Measurements from ENCODE around the gene IFIT3.
"Not testable (repeated sequence)": the region's sequence is repeated elsewhere in the genome, so short reads cannot be mapped to it uniquely, and the experiment has no call there.

IFIT3 gene, protein sequence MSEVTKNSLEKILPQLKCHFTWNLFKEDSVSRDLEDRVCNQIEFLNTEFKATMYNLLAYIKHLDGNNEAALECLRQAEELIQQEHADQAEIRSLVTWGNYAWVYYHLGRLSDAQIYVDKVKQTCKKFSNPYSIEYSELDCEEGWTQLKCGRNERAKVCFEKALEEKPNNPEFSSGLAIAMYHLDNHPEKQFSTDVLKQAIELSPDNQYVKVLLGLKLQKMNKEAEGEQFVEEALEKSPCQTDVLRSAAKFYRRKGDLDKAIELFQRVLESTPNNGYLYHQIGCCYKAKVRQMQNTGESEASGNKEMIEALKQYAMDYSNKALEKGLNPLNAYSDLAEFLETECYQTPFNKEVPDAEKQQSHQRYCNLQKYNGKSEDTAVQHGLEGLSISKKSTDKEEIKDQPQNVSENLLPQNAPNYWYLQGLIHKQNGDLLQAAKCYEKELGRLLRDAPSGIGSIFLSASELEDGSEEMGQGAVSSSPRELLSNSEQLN

DNA sequence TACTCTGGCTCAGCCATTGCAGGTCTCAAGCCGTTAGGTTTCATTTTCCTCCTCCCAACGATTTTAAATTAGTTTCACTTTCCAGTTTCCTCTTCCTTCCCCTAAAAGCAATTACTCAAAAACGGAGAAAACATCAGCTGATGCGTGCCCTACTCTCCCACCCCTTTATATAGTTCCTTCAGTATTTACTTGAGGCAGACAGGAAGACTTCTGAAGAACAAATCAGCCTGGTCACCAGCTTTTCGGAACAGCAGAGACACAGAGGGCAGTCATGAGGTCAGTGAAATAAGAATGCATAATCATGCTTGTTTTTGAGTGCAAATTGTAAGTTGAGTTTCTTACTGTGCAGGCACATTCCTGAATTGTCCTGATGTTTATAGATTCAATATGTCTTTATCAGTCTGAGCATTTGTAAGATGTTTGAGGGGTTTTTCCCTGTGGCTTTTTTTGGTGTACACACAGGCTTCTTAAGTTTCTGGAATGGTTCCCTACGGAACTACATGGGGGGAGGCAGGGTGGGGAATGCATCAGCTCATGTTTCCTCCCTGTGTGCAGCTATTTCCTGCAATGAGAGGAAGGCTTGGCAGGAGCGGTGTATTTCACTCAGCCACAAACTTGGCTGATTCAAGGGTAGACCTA, at the start of gene IFIT3:
Gene IFIT3, plus strand, starts transcription at position 195 of the 639 bp plus-strand sequence. Its CDS starts 77 bp downstream, at position 272.
- peak within 1 kb of the TSS; percentile 68 for H3K9ac ChIP-seq
- no peak for TF ChIP-seq Cebpa-rat (IDR thresholded peaks at IDR 0.05)
- H4K20me1 ChIP-seq: no peaks in the 10 kb centered on the region

DNA sequence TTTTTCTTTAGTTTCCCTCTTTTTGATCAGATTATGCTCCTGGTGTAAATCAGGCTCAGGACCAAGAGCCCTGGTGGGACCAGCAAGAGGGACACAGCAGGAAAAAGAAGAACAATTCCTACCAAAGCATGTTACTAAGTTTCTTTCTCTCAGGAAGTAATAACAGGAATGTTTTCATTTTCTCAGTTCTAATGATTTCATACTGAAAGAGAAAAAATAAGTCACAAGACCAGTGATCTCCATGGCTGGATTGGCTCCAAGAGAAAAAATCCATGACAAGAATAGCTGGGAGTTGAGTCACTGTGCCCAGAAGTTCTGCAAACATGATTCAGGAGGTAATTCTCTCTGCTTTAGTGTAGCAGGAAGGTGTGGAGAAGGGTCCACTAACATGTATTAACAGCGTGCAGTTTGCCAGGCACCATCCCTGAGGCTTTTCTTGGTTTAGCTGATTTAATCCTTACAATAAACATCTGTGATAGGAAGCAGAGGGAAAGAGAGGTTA, 49.7 kb upstream of the IFIT3 start:
- no peaks in the 10 kb centered on the region for H4K20me1 ChIP-seq
- no peak overlapping the region for H3K9ac ChIP-seq
- no peaks in the 10 kb centered on the region for H3K9me3 ChIP-seq
- H3K4me3 ChIP-seq: no peak overlapping the region
- no peak for TF ChIP-seq Cebpa-rat (IDR thresholded peaks at IDR 0.05)
- no peak overlapping the region for H3K4me2 ChIP-seq
- no peaks in the 10 kb centered on the region for H3K36me3 ChIP-seq
- H3K27me3 ChIP-seq: no peaks in the 10 kb centered on the region
- H3K4me1 ChIP-seq: no peaks in the 10 kb centered on the region
- no peak overlapping the region for H3K27ac ChIP-seq

More for the DNA sequence above, at the start of gene IFIT3:
- no peaks in the 10 kb centered on the region for H3K36me3 ChIP-seq
- H3K27me3 ChIP-seq: no peaks in the 10 kb centered on the region
- peak within 1 kb of the TSS; percentile 94 for H3K4me2 ChIP-seq
- peak within 1 kb of the TSS; percentile 65 for H3K4me3 ChIP-seq
- H3K9me3 ChIP-seq: peaks cover 5% of the 10 kb centered on the region; the same call in 1 of the 2 replicates
- peak within 1 kb of the TSS; percentile 78 for H3K27ac ChIP-seq
- H3K4me1 ChIP-seq: peaks cover 56% of the 10 kb centered on the region

DNA sequence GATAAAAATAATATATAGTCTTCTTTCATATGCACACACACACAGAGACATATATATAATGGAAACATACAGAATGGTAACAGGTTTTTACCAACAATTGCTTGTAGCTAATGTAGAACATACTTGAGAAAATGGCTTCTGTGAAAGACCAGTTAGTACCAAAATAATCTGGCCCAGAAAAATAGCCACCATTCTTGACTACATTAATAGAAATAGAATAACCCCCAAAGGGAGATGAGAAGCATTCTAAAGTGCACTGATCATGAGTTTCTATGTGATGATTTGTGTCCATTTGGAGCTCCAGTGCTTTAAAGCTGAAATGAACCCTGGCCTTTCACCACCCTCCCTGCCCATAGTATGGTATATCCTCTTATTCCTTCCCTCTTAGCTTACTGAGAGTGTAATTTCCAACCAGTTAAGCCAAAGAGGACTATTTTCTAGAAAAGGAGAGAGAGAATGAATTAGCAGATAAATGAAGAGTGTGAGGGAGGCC, 48.9 kb upstream of the IFIT3 start:
- no peak overlapping the region for H3K9ac ChIP-seq
- no peaks in the 10 kb centered on the region for H3K9me3 ChIP-seq
- H3K27ac ChIP-seq: no peak overlapping the region
- no peak overlapping the region for H3K4me3 ChIP-seq
- H3K4me2 ChIP-seq: no peak overlapping the region
- no peaks in the 10 kb centered on the region for H3K36me3 ChIP-seq
- H4K20me1 ChIP-seq: no peaks in the 10 kb centered on the region
- no peaks in the 10 kb centered on the region for H3K4me1 ChIP-seq
- no peaks in the 10 kb centered on the region for H3K27me3 ChIP-seq
- no peak for TF ChIP-seq Cebpa-rat (IDR thresholded peaks at IDR 0.05)

DNA sequence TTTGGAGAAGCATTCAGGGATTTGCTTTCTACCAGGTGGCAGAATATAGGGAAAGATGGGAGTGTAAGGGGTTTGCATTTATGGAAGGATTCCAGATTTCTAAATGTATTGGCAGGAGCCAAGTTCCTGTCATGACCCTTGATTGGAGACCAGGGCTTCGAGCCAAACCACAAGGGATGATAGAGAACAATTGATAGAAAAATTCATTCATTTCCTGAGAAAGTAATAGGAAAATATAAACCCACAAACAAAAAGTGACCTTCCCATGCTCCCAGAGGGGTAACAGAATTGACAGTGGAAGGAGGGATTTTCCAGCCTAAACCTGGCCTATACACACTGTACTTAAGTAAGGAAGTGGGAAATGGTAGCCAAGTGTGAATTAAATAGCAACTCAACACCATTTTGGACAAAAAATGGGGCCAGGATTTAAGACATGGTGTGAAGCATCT, 48.4 kb upstream of the IFIT3 start:
- Histone ChIP-seq H3K4me1 (no peaks in the 10 kb centered on the region), H3K9me3 (no peaks in the 10 kb centered on the region), H3K4me3 (no peak overlapping the region), H3K9ac (no peak overlapping the region), H3K36me3 (no peaks in the 10 kb centered on the region), H3K27ac (no peak overlapping the region), H3K27me3 (no peaks in the 10 kb centered on the region), H4K20me1 (no peaks in the 10 kb centered on the region), H3K4me2 (no peak overlapping the region)
- no peak for TF ChIP-seq Cebpa-rat (IDR thresholded peaks at IDR 0.05)

DNA sequence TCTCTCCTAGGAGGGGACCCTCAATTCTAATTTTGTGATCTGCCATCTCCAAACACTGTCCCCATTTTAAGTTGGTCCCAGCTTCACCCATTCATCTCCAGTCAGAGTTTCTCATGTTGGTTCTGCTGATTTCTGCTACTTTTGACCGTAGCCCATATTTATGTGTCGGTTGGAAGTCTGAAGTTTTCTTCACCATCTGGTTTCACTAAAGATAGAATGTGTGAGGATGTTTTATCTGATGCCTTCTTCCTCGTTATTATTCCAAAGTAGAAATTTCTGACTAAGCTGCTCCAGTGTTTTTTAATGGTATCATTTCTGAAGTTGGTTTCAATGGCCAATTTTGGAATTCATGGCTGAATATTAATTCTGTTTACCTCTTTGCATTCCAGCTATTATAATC, 47.3 kb upstream of the IFIT3 start:
- Histone ChIP-seq H3K4me2 (no peak overlapping the region), H3K36me3 (no peaks in the 10 kb centered on the region), H3K9ac (no peak overlapping the region), H3K4me3 (no peak overlapping the region), H4K20me1 (no peaks in the 10 kb centered on the region), H3K27me3 (no peaks in the 10 kb centered on the region), H3K9me3 (no peaks in the 10 kb centered on the region), H3K4me1 (no peaks in the 10 kb centered on the region), H3K27ac (no peak overlapping the region)
- TF ChIP-seq Cebpa-rat (IDR thresholded peaks at IDR 0.05): no peak

DNA sequence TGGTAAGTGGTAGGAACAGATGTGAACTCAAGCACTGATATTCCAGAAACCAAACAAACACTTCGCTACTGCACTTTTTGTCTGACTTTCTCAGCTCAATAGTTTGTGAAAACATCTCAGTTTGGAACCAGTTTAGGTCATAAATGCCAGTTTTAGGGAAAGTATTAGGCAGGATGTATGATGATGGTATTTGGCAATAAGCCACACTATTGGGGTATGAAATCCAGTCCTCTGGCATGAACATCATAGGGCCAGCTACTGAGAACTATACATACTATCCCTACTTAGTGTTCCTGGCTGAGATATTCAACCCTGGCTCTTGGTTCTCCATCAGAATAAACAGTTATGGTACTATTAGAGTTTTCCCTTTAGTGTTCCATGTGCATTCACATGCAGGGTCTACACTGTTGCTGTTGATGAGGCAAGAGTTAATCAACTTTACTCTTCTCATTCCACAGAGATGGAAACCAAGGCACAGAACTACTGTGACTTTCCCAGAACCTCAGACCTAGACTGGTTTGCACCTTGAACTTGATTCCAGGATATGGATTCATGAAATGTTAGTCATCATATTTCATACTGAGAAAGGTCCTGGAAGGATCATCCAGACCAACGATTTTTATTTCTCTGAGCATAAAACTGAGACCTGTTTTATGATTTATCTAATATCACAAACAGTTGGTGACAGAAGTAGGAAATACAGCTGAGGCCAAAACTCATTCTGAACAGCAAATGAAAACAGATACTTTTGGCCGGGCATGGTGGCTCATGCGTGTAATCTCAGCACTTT, 46.0 kb upstream of the IFIT3 start:
- Histone ChIP-seq H3K4me3 (no peak overlapping the region), H3K9me3 (no peaks in the 10 kb centered on the region), H3K27ac (no peak overlapping the region), H4K20me1 (no peaks in the 10 kb centered on the region), H3K27me3 (no peaks in the 10 kb centered on the region), H3K9ac (no peak overlapping the region), H3K4me1 (no peaks in the 10 kb centered on the region), H3K4me2 (no peak overlapping the region), H3K36me3 (no peaks in the 10 kb centered on the region)
- TF ChIP-seq Cebpa-rat (IDR thresholded peaks at IDR 0.05): no peak

DNA sequence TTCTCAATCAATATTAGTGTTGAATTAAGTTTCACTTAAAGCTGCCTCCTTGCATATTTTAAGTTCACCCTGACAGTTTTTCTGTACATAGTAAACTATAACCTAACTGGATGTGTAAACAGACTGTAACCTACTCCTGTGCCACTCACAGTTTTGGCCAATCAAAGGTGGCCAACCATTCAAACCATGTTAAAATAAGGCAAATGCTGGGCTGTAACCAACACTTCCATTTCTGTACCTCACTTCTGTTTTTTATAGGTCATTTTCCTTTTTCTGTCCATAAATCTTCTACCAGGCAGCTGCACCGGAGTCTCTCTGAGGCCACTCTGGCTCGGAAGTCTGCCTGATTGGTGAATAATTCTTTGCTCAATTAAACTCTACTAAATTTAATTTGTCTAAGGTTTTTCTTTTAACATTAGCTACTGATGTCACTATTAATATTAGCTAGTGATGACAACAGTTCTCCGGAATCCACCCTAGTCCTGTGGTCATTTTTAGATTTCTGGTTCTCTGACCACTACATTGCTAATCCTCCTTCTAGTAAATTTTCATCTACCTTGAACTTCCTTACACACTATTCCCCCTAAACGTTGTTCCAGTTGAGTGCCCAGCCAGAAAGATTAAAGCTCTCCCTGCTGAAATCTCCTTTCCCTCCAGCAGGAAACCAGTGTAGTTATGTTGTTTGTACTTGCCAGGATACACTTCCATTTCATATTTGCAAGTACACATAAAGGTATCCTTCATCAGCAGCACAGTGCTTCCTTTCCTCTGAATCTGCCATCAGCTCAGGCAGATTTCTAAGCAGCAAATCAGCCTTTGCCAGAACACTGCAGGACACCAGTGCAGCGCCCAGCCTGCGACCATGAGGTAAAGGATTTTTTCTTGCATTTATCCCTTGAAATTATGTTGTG, 44.5 kb upstream of the IFIT3 start:
- H3K27ac ChIP-seq: no peak overlapping the region
- H3K27me3 ChIP-seq: no peaks in the 10 kb centered on the region
- H3K4me3 ChIP-seq: no peak overlapping the region
- TF ChIP-seq Cebpa-rat (IDR thresholded peaks at IDR 0.05): no peak
- H3K36me3 ChIP-seq: no peaks in the 10 kb centered on the region
- H3K4me2 ChIP-seq: no peak overlapping the region
- no peaks in the 10 kb centered on the region for H4K20me1 ChIP-seq
- H3K9me3 ChIP-seq: peaks cover 5% of the 10 kb centered on the region; the same call in 1 of the 2 replicates
- H3K9ac ChIP-seq: no peak overlapping the region
- H3K4me1 ChIP-seq: no peaks in the 10 kb centered on the region

DNA sequence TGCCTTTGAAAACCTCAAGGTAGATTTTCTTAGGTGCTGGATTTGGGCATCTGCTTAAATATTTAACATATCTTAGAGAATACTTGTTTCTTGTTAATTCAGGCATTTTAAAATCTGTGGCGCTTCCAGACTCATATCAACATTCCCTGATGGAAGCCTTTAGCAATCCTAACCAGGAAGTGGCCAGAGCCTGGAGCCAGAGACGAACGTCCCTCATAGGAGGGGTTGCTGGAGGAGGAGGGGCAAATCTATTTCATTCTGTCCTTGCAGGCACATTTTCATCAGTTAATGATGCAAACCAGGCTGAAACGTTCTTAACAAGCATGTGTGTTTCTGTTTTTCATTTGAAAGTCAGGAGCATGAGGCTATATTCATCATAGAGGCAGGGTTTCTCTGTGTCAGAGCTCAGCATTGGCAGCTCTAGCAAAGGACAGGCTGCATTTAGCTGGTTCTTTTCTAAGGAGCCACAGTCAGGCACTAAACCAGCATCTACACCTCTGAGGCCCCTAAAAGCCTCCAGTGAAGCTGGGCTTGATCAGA, 43.8 kb upstream of the IFIT3 start:
- Histone ChIP-seq H3K36me3 (no peaks in the 10 kb centered on the region), H3K27me3 (no peaks in the 10 kb centered on the region), H3K9ac (no peak overlapping the region), H3K4me1 (no peaks in the 10 kb centered on the region), H4K20me1 (no peaks in the 10 kb centered on the region), H3K27ac (no peak overlapping the region), H3K4me3 (no peak overlapping the region), H3K9me3 (peaks cover 9% of the 10 kb centered on the region), H3K4me2 (no peak overlapping the region)
- TF ChIP-seq Cebpa-rat (IDR thresholded peaks at IDR 0.05): no peak

DNA sequence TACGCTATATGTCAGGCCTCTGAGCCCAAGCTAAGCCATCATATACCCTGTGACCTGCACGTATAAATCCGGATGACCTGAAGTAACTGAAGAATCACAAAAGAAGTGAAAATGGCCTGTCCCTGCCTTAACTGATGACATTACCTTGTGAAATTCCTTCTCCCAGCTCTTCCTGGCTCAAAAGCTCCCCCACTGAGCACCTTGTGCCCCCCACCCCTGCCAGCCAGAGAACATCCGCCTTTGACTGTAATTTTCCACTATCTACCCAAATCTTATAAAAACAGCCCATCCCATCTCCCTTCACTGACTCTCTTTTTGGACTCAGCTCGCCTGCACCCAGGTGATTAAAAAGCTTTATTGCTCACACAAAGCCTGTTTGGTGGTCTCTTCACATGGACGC, 43.1 kb upstream of the IFIT3 start:
- not testable (repeated sequence) for H3K27ac ChIP-seq, H3K9ac ChIP-seq, H3K4me2 ChIP-seq

DNA sequence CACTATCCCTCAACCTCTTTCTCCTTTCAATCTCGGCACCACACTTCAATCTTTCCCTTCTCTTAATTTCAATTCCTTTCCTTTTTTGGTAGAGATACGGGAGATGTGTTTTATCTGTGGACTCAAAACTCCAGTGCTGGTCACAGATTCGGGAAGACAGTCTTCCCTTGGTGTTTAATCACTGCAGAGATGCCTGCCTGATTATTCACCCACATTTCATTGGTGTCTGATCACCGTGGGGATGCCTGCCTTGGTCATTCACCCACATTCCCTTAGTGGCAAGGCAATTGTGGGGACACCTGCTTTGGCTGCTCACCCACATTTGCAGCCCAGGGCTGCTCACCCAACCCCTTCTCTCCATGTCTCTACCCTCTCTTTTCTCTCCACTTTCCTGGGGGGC, 42.5 kb upstream of the IFIT3 start:
- not testable (repeated sequence) for H4K20me1 ChIP-seq, H3K36me3 ChIP-seq, H3K4me3 ChIP-seq, H3K9me3 ChIP-seq, H3K4me1 ChIP-seq, H3K4me2 ChIP-seq, H3K27me3 ChIP-seq, H3K9ac ChIP-seq, H3K27ac ChIP-seq

More for the DNA sequence above, 43.1 kb upstream of the IFIT3 start:
- not testable (repeated sequence) for H3K27me3 ChIP-seq, H3K9me3 ChIP-seq, H3K4me3 ChIP-seq, H4K20me1 ChIP-seq, H3K4me1 ChIP-seq, H3K36me3 ChIP-seq
